GM21515 (cell line): ENCODE data around the gene DGAT2L6.
"Not testable (repeated sequence)": the region's sequence is repeated elsewhere in the genome, so short reads cannot be mapped to it uniquely, and the experiment has no call there.

Source experiments
- ATAC-seq: cut with Tn5 transposase; IDR thresholded peaks from one replicate; pipeline ENCODE4 v1.9.1; 2021; ENCODE audit not compliant: unreplicated experiment

Gene DGAT2L6

GRCh38 chrX:70196961-70197720, 19.9 kb downstream of the DGAT2L6 start:
- ATAC-seq: no peak

- no peak for ATAC-seq
Observed at GRCh38 chrX:70201732-70202131, 24.4 kb downstream of the DGAT2L6 start.

- no peak for ATAC-seq
Observed at GRCh38 chrX:70208479-70208878, 31.2 kb downstream of the DGAT2L6 start.

- ATAC-seq: not testable (repeated sequence)
Observed at GRCh38 chrX:70209570-70209969, 32.3 kb downstream of the DGAT2L6 start.

DNA sequence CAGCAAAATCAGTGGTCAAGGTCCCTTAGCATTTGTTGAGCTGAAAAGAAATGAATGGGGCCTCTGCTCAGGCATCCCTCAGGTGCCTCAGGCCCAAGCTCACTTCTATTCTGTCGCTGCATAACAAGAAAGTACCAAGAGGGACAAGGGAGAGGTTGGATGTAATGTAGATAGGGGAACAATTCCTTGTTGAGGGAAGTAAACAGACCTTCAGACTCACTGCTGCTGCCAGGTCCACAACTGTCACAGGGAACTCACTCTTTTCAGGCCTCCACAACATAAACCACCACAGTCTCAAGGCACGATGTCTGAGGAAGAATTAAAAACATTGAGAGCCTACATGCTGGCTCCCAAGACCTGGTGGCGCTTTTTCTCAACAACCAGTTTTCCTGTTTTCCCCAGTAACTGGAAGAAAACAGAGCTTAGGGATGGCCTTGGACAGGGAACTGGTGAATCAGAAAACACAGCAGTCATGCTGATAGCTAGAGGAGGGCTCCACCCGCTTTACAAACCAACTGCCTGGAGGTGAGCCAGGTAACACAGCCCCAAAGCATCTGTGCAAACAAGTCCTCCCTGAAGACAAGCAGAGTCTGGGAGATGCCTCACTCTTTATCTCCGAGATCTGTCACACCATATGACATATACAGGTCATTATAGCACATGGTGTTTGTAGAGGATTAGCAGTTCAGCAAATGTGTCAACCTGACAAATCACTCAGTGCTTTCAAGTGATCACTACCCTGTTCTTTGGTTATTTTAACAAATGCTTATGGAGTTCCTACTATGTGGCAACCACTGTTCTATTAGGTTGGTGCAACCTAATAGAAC, 42.9 kb downstream of the DGAT2L6 start:
- ATAC-seq: no peak

- ATAC-seq: no peak
Observed at GRCh38 chrX:70226048-70226447, 48.8 kb downstream of the DGAT2L6 start.

DNA sequence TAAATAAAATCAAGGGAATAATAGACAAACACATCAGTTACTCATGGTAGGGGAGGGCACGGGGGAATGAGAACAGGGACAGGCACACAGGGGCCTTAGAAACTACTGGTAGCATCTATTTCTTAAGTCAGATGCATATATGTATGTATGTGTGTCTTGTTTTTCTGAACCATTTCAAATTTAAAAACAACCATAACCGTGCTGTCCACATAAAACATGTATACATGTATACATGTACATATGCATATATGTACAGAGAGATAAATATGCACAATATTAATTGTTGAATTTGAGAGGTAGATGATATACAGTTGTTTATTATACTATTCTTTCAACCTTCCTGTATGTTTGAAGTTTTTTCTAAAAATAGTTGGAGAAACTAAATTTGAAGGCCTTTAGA, 49.4 kb downstream of the DGAT2L6 start:
- ATAC-seq: no peak

DNA sequence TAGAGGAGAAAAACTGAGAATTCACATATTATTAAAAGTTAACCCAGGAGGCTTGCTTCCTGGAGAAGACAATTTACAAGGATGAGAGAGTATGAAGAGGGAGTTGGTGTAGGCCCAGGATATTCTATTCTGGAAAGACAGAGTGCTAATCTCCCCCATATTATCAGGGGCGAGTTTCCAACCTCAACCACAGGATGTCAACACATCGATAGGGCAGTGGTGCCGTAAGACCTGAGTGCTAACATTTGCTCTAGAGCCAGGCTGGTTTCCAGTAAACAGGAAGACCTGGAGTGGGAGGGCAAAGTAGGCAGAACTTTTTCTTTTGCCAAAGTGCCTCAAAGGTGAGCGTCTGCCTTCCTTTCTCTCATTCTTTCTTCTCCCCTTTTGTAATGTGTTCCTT, 54.4 kb downstream of the DGAT2L6 start:
- no peak for ATAC-seq

DNA sequence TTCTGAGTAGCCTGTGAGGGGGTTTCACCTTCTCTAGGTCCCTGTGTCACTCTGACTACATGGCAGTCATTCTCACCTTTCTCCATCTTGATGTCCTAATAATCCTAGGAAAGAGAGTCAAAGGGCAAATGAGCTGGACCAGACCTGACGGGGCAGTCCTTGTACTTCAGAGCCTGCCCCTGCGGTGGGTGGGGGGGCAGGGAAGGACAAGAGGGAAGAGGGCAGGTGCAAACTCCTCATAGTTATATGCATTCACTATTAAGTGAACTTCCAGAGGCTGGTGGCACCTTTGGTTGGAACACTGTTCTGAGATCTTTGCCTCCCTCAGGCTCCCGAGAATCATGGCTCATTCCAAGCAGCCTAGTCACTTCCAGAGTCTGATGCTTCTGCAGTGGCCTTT, 57.1 kb downstream of the DGAT2L6 start, which contains the start of gene AWAT1:
Gene AWAT1, plus strand, starts transcription at position 301 of the 400 bp plus-strand sequence. Its CDS starts 41 bp downstream, at position 342.
- ATAC-seq: no peak

GRCh38 chrX:70240751-70241150, 63.5 kb downstream of the DGAT2L6 start:
- ATAC-seq: no peak

DNA sequence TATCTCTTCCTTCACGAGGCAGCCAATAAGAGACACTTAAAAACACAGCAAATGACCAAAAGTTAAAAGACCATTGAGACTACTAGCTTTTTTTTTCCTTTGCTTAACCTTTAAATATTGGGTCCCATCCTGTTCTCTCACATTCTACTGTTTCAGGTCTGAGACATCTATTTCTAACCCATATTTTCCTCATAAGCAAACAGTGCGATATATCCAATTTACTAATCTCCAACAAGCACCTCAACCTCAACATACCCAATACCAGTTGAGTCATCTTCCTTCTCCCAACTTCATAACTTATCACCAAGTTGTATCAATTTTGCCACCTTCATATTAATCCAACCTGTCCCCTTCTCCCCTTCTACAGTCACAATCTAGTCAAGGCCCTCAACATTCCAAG, 64.2 kb downstream of the DGAT2L6 start:
- ATAC-seq: no peak

DNA sequence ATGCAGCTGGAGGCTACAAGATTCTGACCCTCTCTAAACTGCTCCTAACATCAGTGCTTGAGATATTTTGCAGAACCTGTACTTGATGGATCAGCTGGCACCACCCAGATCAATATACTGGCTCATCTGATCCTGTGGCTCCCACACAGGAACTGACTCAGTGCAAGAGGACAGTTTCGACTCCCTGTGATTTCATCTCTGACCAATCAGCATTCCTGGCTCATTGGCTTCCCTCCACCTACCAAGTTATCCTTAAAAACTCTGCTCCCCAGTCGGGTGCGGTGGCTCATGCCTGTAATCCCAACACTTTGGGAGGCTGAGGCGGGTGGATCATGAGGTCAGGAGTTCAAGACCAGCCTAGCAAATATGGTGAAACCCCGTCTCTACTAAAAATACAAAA, 66.3 kb downstream of the DGAT2L6 start:
- not testable (repeated sequence) for ATAC-seq

- no peak for ATAC-seq
Observed at GRCh38 chrX:70244881-70245280, 67.6 kb downstream of the DGAT2L6 start.

DNA sequence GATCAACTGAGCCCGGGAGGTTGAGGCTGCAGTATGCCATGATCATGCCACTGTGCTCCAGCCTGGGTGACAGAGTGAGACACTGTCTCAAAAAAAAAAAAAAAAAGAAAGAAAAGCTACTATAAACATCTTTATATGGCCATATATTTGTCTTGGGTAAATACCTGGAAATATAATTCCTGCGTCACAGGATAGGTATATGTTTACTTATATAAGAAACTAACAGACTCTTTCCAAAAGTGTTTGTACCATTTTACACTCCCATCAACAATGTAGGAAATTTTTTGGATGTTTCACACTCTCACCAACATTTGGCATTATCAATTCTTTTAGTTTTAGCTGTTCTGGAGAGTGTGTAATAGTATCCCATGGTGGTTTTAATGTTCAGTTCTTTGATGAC, 70.0 kb downstream of the DGAT2L6 start:
- no peak for ATAC-seq

DNA sequence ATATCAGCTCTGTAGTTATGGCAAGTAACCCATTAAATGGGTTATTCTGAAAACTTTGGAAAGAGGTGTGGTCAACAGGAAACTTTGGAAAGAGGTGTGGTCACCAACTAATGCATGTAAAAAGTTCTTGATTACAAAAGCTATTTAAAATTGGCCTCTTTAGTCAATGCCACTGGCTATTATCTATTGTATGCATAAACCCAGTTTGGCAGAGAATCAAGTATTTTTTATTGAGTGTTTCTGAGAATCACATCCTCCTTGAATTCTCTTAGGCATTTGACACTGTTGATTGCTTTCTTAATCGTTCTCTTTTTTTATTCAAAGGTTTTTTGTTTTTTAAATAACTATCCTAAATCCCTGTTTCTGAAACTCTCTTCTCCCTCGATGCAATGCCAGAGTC, 75.2 kb downstream of the DGAT2L6 start:
- ATAC-seq: no peak

DNA sequence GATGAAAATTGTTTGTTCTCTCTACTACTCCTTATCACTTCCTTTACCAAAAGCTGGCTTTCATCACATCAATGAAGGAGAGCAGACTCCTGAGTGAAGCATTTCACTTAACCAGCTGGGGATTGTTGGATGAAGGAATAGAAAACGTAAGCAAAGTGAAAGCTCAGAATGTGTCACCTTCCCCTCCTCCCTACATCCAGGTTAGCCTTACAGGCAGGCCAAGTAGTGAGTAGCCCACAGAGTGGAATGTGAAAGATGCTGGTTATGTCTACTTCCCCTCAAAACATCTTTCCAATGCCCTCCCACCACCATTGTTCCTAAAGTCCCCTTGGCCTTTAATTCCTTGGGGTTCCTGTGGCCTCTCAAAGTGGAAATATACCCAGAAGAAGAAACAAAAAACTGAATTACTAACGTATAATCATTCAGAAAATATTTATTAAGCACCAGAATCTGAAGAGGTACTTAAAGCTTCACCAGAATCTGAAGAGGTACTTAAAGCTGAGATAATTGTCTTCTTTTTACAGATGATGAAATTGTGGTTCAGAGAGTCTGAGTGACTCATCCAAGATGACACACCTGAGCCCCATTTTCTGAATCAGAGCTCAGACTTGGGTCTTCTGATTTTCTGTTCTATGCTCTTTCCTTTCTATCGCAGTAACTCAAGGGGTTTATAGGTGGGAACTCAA, 76.2 kb downstream of the DGAT2L6 start:
- ATAC-seq: no peak

DNA sequence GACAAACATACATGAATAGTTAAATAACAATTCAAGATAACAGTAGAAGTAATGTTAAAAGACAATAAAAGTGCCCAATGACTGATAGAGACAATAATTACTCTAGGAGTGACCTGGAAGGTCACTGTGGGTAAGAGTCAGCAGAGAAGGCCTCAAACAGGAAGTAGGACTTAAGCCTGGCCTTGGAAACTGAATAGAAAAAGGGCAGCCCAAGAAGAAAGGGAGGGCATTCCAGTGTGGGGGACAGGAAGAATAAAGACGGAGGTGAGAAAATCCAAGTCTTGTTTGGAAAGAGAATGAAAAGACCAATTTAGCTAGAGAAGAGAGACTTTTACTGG, 76.7 kb downstream of the DGAT2L6 start:
- no peak for ATAC-seq

DNA sequence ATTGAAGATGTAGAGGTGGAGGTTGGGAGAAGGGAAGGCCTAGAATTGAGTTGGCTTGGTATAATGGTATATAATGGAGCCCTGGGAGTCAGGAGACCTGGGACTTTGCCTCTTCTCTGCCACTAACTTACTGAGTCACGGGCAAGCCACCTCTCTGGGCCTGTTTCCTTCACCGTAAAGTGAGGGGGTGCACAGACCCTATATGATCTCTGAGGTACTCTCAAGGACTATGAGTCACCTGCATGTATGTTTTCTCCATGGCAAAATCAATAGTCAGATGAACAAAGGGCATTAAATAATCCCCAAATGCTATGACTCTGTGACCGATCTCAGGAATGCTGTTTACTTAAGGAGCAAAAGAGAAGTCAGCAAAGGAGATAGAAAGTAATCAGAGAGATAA, 77.6 kb downstream of the DGAT2L6 start:
- no peak for ATAC-seq
